Measurements from ENCODE around the gene RXRA.

The RXRA gene

GRCh38 chr9:134384811-134385479 is 58.7 kb downstream of the RXRA start:
- no peak for DNase-seq

GRCh38 chr9:134385915-134386314 is 59.7 kb downstream of the RXRA start:
- no peak for DNase-seq

- DNase-seq: no peak
Measured at GRCh38 chr9:134386951-134387831, 60.9 kb downstream of the RXRA start.

GRCh38 chr9:134388289-134388808 is 62.1 kb downstream of the RXRA start:
- DNase-seq: no peak

GRCh38 chr9:134388976-134389375 is 62.7 kb downstream of the RXRA start:
- no peak for DNase-seq

- DNase-seq: no peak
Measured at GRCh38 chr9:134389642-134390041, 63.4 kb downstream of the RXRA start.

- peak; percentile 89 to 91 for DNase-seq
Measured at GRCh38 chr9:134390537-134390936, 64.3 kb downstream of the RXRA start.

- DNase-seq: no peak
Measured at GRCh38 chr9:134390947-134391318, 64.7 kb downstream of the RXRA start.

- peak; percentile 91 for DNase-seq
Measured at GRCh38 chr9:134391319-134392231, 65.3 kb downstream of the RXRA start.

- DNase-seq: no peak
Measured at GRCh38 chr9:134392900-134393299, 66.6 kb downstream of the RXRA start.

- DNase-seq: no peak
Measured at GRCh38 chr9:134393582-134394280, 67.5 kb downstream of the RXRA start.

- DNase-seq: no peak
Measured at GRCh38 chr9:134395002-134395517, 68.8 kb downstream of the RXRA start.

- DNase-seq: no peak
Measured at GRCh38 chr9:134395737-134396257, 69.5 kb downstream of the RXRA start.

GRCh38 chr9:134396258-134396742 is 70.0 kb downstream of the RXRA start:
- DNase-seq: peak; percentile 75 to 79

GRCh38 chr9:134396825-134397224 is 70.6 kb downstream of the RXRA start:
- DNase-seq: peak; percentile 68 to 73

- no peak for DNase-seq
Measured at GRCh38 chr9:134398756-134399155, 72.5 kb downstream of the RXRA start.

GRCh38 chr9:134399435-134400056 is 73.3 kb downstream of the RXRA start:
- DNase-seq: peak in 1 of 2 experiments; percentile 53

- no peak for DNase-seq
Measured at GRCh38 chr9:134400283-134400682, 74.0 kb downstream of the RXRA start.

- no peak for DNase-seq
Measured at GRCh38 chr9:134401391-134401790, 75.1 kb downstream of the RXRA start.

- no peak for DNase-seq
Measured at GRCh38 chr9:134402182-134402581, 75.9 kb downstream of the RXRA start.

GRCh38 chr9:134403292-134403681 is 77.0 kb downstream of the RXRA start:
- no peak for DNase-seq
